ENCODE measurements around the gene HIVEP3.
A peak's percentile ranks its signal among the peaks of the same experiment; 100 is the strongest.

Gene HIVEP3

DNA sequence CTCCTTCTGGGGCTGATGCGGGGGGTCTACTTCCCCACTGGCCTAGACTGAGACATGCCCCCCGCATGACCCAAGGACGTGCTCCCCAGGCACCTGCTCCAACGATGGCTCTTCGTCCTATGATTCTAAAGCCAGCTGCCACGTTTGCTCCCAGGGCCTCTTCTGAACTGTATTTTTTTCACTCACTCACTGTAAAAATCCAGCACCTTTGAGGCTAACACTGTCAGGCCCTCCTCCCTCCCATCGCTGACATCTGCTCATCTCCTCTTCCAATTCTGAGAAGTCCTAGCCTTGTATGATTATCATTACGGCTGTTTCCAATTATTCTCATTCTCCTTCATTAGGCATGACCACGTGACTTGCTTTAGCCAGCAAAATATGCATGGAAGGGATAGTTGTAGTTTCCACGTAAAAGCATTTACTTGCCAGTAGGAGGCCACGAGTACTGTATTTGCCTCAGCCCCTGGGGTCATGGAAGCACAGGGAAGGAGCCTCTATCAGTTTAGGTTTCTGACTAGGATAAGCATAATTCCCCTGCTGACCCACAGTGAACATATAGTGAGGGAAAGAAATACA, 415.1 kb downstream of the HIVEP3 start:
- no peak for DNase-seq

DNA sequence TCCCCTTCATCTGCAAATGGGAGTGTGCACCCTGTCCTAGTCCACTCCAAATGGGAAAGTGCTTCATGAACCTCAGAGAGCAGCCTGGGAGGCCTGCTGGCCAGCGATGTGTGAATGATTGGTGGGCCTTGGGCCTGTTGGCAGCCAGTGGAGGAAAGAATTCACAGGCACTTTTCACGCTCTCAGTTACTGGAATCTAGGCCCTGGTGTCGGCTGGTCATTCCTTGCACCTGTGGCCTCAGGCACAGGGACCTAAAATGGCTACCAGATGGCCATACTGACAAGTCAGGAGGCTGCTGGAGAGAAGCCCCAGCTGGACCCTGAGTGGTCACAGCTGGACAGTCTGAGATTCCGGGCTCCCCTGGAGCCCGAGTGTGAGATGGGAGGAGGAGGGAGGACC, 415.8 kb downstream of the HIVEP3 start:
- no peak for DNase-seq

DNA sequence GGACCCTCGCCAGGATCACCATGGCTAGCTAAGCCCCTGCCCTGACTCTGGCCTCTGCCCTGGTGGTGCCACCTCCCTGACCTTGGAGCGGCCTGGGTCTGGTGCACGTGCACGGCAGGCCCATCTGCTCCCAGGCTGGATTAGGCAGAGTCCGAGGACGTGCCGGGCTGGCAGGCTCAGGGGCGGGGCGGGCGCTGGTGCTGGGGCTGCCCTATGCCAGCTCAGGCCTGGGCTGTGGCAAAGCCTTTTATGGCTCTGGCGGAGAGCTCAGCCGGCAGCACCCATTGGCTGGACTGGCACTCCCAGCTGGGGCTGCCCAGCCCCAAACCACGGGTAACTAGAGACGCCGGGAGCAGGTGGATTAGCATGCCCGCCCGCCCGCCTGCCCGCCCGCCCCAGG, 417.1 kb downstream of the HIVEP3 start:
- DNase-seq: no peak

DNA sequence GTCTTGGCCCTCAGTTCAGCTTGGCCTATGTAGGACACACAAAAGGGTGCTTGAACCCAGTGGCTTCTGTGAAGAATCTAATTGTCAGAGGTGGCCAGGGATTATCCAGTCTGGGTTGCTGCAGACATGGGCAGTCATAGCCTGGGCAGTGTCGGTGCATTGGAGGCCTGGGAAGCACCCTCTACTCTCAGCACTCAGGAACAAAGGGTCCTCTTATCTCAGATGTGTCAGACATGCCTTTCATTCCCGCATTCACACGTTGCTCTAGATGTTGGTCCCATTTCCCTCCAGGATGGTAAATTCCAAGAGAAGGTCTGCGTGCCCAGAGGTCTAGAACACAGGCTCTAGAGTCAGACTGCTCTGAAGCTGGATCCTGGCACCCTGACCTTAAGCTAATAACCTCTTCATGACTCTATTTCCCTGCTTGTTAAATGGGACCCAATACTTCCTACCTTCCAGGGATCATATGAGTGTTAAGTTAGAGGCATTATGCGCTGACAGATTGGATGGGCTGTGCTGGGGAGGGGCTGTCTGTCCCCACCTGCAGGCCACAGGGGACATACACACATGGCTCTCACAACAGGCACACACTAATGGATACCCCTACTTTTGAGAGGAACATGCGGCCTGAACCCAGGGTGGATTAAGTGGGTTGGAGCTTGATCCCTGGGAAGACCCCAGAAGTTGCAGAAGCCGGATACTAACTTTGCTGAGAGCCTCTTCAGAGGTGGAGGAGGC, 417.8 kb downstream of the HIVEP3 start:
- DNase-seq: no peak

DNA sequence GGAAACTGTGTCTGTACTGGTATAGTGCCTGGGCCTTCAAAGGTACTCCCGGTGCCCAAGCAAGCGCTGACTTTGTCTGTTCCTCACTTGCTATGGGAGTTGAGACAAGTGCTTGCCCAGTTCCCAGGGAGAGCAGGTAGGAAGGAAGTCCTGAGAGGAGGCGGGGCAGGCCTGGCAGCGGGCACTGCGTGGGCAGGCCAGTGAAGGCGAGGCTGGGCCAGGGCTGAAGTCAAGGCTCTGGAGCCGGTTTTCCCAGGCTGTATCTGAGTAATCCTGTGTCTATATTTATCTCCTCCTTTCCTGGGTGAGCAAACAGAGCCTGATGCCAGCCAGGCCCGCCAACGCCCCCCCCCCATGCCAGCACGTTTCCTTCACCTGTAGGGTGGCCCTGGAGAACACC, 418.3 kb downstream of the HIVEP3 start:
- no peak for DNase-seq

DNA sequence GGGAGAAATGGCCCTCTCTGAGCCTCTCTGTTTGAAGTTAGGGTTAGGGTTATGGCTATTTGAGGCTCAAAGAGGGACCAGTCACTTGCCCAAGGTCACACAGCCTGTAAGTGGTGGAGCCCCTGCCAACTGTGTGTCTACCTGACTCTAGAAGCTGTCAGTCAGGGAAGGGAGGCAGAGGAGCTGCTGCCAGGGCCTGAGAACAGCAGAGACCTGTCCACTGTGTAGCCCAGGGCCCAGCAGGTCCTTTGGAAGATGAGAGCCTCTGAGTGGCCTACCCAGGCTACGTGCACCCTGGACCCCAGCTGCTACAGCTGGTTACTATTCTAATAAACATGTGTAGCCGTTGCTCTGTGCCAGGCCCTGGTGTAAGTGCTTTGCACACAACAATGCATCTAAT, 419.1 kb downstream of the HIVEP3 start:
- DNase-seq: no peak

DNA sequence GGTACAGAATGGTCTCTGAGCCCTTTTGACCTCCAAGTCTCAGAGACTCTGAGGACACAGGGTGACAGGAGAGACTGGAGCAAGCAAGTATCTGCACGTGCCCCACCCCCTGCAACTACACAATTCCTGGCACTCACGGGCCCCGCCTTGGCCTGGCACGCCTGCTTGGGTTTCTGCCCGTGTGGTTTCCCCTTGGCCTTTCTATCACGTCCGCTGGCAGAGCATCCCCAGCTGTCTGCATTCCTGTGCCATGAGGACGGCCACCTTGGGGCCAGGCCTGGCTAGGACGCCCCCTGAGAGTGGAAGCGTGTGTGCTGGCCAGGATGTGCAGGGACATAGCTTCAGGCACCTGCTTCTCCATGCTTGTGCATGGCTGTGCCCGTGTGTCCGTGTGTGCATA, 419.9 kb downstream of the HIVEP3 start:
- peak; percentile 82 for DNase-seq

DNA sequence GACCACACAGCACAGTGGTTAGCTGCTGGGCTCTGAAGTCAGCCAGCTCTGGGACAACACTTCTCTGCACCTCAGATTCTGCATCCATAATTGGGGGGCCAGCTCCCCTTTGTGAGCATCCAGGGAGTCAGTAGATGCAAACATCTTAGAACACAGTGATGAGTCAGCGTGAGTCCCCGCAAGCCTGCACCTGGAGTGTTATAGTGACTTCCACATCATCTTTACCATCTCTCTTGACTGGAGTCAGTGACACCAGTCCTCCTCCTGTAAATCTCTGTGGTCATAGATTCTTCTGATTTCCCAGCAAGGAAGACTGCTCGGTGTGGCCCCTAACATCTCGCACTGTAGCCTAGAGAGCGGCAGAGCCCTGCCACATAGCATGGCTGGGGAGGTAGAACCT, 420.3 kb downstream of the HIVEP3 start:
- peak; percentile 18 for DNase-seq

DNA sequence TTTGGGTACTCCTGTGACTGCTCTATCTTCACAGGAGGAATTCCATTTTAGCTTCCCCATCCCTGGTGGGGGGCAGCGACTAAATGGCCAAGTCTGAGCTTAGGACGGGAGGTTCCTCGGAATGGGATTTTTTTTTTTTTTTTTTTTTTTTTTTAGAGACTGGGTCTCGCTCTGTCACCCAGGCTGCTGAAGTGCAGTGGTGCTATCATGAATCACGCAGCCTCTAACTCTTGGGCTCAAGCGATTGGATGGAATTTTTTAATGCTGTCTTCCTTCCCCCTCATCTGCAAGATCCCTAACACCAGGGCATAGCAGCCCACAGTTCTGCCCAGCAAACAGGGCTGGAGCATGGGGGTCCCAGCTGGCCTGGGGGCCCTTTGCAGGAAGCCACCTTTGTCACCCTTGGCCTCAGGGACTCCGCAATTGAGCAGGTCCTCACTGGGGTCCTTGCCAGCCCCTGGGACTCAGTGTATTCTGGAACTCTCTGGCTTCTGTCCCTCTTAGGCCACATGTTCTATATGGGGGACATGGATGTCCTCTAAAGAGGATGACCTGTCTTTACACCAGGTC, 421.2 kb downstream of the HIVEP3 start:
- no peak for DNase-seq

DNA sequence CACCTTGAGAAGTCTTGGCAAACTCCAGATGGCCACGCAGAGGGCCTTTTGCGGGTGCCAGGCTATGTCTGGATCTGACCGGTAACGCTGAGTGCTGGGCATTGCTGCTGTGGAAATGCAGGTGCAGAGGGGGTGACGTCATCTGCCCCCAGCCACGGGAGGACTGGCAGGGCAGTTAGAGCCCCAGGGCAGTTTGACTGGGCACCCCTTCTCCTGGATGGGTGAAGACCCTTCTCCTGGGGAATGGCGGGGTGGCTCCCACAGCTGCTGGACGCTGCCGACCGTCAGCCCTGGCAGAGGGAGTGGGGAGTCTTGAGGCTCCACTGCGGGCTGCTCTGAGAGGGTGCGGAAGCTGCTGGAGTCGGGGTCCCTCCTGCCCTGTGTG, 421.7 kb downstream of the HIVEP3 start:
- DNase-seq: no peak

DNA sequence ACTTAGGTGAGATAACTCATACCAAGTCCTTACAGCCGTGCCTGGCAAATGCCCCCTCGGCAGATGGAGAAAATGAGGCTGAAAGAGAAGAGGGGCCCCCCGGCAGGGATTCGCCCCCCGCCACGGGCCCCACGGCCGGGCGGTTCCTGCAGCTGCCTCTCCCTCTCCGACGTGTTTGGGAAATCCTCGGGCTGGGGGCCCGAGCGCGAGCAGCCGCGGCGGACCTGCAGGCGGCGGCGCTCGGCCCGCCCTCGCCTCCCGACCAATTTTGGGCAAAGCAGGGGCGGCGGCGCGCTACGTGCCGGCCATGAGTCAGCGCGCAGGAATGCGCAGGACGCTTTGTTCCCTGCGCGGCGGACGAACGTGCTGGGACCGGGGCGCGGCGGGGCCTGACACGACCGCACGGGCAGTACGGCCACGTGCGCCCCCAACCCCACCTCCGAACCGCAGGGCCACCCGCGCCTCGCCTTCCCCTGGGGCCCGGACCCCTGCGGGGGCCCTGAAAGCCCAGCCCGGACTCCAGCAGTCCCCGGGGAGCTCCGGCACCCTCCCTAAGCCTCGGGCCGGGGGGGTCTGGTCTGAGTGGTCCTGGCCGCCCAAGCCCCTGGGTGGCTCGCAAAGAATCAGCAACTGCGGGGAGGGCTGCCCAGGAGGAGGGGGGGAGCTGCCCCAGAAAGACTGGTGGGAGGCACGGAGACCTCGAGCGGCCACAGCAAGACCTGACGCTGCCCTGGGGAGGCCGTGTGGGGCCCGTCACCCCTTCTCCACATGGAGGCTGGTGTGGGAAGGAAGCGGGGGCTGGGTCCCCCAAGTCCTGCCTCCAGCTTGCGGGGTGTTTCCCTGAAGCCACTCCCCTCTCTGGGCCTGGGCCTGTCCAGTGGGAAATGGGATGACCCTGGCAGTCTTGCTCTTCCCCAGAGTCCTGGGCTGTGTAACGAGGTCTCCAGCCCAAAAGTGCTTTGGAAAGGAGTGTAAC, 422.4 kb downstream of the HIVEP3 start:
- DNase-seq: peak; percentile 93

DNA sequence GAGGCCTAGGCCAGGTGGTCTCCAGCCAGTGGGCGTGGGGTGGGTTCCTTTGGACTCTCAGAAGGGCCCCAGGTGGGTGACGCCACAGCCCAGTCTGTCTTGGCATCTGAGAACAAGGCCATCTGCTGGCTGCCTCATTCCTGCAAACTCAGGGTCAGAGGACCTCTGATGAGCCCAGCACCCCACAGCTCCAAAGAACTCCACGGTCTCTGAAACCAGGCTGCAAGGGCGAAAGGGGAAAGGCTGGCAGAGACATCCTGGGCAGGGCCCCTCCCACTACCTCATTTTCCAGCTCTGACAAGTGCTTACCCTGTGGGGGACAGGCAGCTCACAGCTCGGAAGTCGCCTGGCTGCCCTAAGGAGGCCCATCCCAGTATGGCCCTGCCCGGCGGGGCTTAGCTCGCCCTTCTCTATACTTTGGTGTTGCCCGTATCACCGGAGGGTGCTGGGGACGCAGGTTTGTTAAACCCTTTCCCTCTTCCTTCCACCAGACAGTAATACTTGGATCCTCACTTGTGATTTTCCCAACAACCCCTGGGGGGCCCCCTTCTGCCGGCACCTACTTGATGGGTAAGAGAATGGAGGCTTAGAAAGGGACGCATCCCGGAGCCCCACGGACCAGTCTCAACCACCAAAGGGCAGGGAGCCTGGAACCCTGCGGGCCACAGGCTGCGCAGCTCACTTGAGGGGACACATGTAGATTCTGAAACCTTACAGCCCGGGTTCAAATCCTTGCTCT, 423.3 kb downstream of the HIVEP3 start:
- peak; percentile 52 for DNase-seq

DNA sequence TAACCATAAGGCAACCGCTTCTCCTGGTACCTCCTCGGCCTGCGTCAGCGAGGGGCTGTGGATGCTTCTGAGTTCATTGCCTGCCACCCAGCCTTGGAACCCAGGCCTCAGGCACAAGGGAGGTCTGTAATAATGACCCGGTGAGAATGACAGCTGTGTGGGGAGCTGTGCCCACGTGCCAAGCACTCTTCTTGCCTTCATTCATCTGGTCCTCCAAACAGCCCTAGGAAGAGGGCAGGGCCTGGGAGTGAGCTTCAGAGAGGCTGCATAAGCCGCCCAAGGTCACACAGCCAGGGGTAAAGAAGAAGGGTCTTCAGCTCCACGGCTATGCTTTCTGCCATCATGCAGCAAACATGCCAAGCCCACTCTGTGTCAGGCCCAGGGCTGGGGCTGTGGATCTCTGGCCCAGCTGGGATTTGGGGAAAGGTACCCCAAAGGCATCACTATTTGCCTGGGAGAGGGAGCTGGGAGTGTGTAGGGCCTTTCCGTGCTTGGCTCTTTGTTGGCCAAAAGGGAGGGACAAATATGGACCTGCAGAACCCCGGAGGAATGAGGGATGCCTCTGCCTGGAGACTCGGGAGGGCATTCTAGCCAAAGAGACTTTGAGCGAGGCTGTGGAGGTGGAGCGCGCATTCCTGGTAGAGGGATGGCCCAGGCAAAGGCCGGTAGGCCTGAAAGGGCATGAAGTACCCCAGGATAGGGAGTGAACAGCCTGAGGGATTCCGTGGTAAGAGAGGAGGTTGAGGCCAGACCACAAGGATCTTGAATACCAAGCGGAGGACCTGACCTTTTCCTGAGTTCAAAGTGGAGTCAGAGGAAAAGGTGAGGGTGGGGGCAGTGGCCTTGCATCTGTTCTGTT, 424.1 kb downstream of the HIVEP3 start:
- DNase-seq: no peak

DNA sequence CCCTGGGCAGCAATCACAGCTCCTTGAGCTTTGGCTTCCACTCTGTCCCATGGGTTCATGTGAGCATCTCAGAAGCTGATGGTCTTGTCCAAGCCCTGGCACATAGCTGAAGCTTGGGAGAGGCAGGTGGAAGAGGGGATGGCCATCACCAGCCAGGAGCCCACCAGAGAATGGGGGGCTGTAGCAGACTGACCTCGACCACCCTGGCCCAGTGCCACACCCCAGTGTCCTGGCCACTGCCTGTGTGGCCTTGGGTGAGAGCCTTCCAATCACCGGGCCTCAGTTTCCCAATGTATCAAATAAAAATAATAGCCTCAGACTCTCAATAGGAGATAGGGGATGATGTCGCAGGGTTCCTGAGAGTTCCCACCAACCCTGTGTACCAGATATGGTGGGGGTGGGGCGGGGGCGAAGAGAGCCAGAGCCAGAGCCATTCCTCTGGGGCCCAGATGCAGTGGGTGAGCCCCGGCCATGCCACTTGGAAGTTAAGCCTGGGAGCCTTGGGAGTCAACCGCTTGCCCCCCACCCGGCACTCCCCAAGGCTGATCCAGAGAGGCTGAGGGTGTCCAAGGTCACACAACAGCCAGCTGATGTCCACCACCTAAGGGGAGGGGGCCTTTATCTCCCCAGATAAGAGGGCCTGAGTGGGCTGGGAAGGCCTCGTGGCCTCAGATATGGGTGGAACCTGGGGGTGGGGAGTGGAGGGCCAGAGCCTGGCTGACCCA, 424.9 kb downstream of the HIVEP3 start:
- DNase-seq: no peak

DNA sequence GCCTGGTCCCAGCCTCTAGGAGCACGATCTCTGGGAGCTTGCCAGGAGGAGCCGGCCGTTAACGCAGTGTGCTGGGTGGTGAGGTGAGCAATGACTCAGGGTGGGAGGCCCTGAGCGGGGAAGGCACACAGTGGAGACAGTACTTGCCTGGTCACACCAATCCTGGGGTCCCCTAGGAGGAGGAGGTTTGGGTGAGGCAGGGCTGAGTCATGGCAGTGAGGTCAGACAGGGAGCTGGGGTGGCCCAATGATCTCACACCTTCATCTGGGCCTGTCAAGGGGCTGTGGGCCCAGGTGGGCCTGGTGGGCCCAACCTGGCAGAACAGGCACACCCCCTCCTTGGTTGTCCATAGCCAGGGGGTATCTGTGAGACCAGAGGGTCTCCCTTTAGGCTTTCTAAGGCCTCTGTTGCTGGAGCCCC, 425.6 kb downstream of the HIVEP3 start:
- peak; percentile 96 for DNase-seq

DNA sequence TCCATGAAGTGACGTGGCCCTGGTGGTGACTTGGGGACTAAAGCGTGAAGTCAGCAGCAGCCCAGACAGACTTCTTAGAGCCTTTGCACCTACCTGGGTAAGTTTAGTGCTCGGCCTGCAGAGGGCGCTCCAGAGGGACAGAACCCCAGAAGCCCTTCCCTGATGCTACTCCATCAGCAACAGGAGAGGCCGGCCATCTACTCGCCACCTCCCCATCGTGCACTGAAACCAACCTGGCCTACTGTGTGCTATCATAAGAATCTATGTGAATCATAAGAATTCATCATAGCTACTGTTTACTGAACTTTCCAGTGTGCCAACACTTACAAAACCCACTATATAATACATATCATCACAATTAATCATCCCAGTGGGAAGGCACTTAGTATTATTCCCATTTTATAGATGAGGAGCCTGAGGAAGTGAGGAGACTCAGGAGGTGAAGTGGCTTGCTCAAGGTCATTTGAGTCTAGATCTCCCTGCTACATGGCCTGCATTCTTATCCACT, 426.3 kb downstream of the HIVEP3 start:
- no peak for DNase-seq

DNA sequence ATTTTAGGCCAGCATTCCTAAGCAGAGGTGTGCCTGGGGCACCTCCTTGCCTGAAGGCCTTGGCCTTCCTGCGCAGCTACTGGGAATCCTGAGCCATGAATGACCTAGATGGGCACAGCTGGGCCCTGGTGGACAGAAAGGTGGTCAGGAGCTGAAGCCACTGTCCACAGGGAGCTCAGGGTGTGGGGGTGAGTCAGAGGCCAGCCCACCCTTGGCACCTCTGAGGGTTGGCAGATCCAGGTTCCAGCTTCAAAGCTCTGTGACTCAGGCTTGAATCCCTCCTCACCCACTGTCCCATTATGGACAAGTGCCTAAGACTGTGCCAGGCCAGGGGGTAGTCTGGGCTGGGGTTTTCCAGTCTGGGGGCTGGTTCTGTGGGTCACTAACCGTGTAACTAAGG, 427.8 kb downstream of the HIVEP3 start:
- DNase-seq: no peak

DNA sequence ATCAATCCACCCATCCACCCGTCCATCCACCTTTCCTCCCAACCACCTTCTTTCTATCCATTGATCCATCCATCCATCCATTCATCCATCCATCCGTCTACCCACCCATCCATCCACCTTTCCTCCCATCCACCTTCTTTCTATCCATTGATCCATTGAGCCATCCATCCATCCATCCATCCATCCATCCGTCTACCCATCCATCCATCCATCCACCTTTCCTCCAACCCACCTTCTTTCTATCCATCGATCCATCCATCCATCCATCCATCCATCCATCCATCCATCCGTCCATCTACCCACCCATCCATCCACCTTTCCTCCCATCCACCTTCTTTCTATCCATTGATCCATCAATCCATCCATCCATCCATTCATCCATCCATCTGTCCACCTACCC, 429.2 kb downstream of the HIVEP3 start:
- DNase-seq: no peak

DNA sequence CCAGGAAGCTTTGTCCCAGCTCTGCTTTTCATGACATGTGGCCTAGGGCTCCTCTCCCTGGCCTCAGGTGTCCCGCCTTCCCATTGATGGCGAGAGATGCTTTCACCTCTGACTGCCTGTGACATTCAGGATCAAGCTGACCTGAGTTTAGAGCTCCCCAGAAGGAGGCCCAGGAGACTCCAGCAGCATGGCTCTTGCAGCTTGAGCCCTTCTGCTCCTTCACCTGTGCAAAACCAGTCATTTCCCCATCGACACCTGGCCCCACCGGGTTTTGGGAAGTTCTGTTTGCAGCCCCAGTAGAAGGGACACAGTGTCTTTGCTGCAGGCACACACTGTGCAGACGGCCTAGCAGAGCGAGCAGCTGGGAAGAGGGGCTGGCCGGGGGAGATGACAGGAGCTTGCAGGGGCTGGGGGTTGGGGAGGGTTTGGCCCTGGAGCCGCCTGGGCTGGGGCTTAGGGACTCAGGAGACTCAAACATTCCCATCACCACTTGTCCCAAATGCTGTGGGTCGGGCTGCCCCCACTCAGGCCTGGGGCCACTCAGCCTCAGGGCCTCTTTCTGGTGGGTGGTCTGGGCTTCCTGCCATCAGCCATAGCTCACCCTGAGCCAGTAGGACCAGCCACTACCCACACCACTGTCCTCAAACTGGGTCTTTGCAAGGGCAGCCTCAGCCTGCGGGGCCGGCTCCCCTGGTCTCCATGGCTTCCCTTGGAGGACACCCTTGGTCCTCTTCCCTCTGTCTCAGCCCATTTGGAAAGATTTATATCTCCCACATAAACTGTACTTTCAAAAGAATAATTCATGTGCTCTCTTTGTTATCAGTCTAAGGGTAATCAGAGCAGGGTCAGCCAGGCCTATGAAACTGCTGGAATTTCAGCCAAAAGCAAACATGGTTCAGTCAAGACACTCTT, 430.4 kb downstream of the HIVEP3 start:
- DNase-seq: no peak
